Mesenteric fat pad (tissue), 1 donor: Measurements from ENCODE around the gene GET3. TPM values are rescaled to one million over a fixed set of nuclear protein-coding genes. Genes with fewer than 3 reads are reported as not detected.
A peak's percentile ranks its signal among the peaks of the same experiment; 100 is the strongest.
"Not testable (repeated sequence)": the region's sequence is repeated elsewhere in the genome, so short reads cannot be mapped to it uniquely, and the experiment has no call there.

Experiments used
- DNase-seq: peaks from one replicate; pipeline ENCODE4 v3.0.0-alpha.2; 2020; ENCODE audit warnings: low spot score
- total RNA-seq: library from RNA; stranded (reverse); fragmentation: NEBNext Ultra II Directional; extraction: Animal tissue kit (Norgen Biotek cat#: 25700); gene quantifications from one replicate; pipeline ENCODE4 v1.2.1, GENCODE V29; 2021
- donor health status: DM: yes; HTN: yes; CAD: no.

The GET3 gene
- total RNA-seq, 1 donor from 2014 or later = 57.6 TPM

DNA sequence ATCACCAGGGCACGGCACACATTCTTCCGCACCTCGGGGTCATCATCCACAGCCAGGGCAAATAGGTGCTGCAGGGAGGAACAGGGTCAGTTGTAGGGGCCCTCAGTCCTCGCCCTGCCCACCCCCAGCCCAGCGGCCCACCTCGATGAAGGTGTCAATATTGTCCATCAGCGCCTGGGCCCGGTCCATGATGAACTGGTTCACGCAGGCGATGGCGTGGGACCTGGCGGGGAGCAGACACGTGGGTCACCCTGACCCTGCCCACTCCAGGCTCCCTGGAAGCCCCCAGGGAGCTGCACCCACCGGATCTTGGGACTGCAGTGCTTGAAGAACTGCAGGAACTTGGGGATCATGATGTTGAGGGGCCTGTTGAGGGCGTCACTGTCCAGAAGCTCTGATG, 22.2 kb upstream of the GET3 start:
- DNase-seq = no peak

DNA sequence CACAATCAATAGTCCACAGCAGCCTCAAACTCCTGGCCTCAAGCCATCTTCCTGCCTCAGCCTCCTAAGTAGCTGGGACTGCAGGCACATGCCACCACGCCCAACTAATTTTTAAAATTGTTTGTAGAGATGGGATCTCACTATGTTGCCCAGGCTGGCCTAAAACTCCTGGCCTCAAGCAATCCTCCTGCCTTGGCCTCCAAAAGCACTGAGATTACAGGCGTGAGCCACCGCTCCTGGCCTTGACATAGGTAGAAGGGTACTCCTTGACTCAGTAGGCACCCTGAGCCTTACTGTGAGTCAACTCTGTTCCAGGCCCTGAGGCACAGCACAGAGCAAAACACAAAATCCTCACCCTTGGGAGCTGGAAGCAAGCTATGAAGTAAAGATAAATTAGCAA, 21.4 kb upstream of the GET3 start:
- no peak for DNase-seq

DNA sequence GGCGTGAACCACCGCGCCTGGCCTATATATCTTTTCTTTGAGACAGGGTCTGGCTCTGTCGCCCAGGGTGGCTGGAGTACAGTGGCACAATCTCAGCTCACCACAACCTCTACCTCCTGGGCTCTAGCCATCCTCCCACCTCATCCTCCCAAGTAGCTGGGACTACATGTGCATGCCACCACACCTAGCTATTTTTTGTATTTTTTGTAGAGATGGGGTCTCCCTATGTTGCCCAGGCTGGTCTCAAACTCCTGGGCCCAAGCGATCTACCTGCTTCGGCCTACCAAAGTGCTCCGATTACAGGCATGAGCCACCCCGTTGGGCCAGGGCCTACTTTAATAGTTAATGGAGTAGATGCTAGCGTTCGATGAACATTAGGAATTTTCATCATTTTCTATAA, 17.0 kb upstream of the GET3 start:
- no peak for DNase-seq

GRCh38 chr19:12720851-12721655, 16.2 kb upstream of the GET3 start:
- no peak for DNase-seq

DNA sequence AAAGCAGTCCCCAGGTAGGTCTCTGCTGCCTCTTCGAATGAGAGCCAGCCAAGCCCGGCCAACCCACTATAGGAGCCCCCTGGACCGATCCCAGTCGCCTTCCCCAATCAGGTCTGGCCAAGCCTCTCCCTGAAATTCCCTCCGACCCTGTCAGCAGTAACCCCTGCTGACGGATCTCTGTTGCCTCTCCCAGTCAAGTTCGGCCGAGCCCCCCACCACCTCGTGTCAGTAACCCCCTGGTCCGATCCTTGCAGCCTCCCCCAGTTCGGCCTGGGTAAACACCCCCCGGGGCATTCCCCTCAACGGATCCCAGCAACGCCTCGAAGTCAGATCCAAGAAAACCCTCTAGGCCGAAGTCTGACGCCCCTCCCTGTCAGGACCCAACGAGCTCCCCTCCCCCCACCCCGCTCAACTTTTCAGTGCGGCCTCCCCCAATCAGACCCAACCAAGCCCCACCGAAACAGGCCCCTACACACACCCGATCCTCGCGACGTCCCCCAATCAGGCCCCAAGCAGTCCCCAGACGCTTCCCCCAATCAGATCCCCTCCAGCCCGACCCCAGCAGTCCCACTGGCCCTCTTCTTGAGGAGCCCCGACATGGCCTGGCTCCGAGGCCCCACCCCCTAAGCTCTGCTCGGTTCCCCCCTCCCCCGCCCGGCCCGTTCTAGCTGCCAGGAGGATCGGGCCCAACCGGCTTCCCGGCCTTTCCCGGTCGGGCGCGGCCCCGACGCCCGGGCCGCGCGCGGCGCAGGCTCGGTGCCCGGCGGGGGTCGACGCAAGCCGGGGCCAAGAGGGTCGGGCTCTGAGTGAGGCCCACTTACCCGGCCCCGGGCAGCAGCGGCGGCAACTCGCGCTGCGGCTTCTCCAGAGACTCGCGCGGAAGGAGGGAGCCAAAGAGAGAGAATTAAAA, 15.4 kb upstream of the GET3 start:
- no peak for DNase-seq

DNA sequence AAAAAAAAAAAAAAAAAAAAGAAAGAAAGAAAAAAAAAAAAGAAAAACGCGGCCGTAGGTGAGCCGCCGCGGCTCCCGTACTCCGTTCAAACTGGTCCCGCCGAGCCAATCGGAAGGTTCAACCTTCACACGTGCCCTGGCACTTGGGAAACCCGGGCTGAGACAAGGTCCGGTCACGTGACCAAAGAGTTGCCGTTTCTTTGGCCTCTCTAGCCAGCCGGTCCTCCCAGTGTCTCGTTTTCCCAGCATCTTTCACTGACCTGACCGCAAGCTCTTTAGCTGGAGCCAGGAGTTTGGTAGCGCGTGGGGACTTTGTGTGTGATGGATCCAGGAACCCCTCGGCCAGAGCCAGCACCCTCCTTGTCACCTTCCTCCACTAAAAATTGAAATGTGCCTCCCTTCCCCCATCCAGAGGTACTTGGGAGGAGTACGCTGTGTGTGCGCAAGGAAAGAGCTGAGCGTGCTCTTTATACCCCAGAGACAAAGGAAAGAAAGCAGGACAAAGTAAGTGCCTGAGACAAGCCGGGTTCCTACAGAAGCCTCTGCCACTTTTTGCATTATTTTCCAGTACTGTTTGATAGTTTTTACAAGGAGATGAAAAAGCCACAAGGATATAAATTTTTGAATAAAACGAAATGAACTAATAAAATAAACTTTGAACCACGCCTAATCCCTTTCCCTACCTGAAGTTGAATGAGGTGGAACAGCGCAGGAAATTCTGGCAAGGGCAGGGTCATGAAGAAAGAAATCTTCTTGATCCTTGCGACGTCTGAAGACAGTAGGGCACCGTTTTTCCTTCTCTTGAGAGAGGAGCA, 14.5 kb upstream of the GET3 start:
- DNase-seq = peak; percentile 96

DNA sequence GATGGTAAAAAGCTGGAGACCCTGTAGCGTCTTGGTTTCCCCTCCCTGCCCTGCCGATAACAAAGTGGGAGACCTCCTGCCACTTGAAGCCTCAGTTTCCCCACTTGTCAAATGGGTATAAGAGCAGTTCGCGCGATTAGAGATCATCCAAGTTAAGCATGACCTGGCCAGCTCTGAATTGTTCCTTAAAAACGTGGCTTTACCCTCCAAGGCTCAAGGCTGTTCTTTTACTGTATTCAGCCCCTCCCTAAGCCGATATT, 14.0 kb upstream of the GET3 start:
- no peak for DNase-seq

DNA sequence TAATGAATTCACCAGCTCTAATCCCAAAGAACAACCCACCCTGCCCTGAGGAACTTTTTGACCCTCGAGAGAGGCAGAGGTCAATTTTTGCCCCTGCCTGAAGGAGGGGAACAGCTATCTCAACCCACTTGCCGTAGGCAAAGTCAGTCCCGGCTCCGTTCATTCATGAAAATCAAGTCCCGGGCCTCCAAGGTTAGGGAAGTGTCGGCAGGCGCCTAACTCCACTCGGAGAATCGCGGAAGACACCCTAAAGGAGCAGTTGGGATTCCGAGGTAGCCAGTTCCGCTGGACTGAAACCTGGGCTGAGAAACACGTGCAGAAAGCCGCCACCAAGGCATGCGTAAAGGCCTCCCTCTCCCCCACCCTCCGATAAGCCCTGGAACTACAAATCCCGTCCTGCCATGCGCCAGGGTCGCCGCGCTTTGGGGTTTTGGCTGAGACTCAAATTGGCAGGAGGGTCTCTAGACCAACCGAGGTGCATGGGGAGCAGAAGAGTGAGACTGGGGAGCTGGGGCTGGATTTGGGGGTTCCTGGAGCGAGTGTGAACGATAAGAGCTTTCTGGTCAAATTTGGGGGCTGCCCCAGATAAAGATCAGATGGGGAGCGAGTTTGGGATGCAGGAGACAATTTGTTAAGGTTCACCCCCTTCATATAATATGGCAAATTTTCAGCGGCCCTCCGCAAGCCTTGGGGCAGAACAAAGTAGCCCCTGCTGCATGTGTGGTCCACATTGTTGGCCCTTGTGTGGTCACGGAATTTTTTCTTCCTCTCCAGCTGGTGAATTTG, 13.5 kb upstream of the GET3 start, which contains the start of gene TNPO2:
Gene TNPO2 (minus strand): TSS at position 292 of the 786 bp plus-strand sequence. CDS start 2,955 bp downstream, outside the sequence.
- no peak for DNase-seq

DNA sequence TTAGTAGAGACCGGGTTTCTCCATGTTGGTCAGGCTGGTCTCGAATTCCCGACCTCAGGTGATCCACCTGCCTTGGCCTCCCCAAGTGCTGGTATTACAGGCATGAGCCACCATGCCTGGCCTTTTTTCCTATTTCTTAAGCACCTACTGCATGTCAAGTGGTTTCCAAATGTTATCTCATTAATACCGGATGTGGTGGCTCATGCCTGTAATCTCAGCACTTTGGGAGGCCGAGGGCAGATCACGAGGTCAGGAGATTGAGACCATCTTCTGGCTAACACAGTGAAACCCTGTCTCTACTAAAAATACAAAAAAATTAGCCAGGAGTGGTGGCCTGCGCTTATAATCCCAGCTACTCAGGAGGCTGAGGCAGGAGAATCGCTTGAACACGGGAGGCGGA, 11.7 kb upstream of the GET3 start:
- not testable (repeated sequence) for DNase-seq

GRCh38 chr19:12726988-12727316, 10.3 kb upstream of the GET3 start:
- DNase-seq = no peak

DNA sequence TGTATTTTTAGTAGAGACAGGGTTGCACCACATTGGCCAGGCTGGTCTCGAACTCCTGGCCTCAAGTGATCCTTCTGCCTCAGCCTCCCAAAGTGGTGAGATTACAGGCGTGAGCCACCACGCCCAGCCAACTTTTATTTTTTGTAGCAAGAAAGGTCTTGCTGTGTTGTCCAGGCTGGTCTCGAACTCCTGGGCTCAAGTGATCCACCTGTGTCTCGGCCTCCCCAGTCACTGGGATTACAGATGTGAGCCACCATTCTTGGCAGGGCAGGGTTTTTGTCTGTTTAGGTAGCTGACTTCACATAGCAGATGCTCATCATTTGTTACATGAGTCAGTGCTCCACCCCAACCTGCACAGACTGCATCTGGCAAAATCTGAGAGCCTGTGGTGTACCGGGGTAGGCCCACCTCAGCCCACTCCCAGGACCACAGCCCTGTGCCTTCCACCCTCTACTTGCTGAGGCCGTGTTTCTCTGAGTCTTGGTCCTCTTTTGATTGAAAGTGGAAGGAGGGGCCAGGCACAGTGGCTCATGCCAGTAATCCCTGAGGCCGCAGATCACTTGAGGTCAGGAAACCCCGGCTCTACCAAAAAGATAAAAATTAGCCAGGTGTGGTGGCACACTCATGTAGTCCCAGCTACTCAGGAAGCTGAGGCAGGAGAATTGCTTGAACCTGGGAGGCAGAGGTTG, 9.4 kb upstream of the GET3 start:
- DNase-seq = no peak

DNA sequence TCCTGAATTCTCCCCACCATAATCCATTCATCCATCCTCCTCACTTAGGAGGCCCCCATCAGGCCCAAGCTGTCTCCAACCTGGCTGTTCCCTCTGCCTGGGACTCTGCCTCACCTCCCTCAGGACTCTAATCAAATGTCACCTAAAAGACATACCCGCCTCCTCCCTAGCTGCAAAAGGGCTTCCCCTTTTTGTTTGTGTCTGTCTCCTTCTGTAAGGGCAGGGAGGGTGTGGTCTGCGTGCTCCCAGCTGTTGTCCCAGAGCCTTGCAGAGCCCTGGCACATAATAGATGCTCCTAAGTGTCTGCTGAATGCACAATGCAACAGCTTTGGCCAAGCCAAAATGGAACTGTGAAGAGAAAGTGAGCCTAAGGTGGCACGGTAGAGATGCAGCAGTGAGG, 7.2 kb upstream of the GET3 start:
- DNase-seq = no peak

GRCh38 chr19:12731337-12731736, 6.0 kb upstream of the GET3 start:
- DNase-seq = no peak

DNA sequence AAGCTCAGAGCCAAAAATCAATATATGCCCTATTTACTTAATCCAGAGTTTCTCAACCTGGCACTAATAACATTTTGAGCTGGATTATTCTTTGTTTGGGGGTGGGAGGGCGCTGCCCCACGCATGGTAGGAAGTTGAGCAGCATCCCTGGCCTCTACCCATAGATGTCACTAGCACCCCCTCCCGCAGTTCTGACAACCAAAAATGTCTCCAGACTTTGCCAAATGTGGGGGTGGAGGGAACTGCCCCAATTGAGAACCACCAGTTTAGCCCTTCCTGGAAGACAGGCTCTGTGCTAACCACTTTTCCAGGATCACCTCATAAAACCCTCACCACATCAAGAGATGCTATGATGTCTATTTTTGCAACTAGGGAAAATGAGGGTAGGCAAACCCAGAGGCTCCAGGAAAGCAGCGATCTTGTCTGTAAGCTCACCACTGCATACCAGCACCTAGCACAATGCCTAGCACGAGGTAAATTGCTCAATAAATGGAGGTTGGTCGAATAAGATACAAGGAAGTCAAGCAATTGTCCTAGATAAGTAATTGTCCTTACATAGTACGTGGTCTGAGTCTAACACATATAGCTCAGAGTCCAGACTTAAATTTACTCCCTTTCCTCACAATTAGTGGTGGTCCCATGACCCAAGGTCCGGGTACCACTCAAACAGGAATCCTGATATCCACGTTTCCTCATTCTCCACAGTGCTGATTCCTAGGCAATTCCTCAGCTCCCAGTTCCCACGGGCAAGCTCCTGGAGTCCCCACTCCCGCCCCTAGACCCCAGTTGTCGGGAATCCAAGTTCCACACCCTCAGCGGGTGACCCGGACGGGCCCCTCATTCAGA, 3.7 kb upstream of the GET3 start:
- no peak for DNase-seq

GRCh38 chr19:12737835-12738351, 596 bp downstream of the GET3 start:
- DNase-seq = no peak

- DNase-seq = no peak
These were observed 8.0 kb downstream of the GET3 start for GRCh38 chr19:12745166-12745897.

- DNase-seq = no peak
These were observed 11.2 kb downstream of the GET3 start for GRCh38 chr19:12748489-12748888.

- no peak for DNase-seq
These were observed 12.7 kb downstream of the GET3 start for GRCh38 chr19:12749938-12750521.
